Measurements from ENCODE around the gene APOD.

The APOD gene

DNA sequence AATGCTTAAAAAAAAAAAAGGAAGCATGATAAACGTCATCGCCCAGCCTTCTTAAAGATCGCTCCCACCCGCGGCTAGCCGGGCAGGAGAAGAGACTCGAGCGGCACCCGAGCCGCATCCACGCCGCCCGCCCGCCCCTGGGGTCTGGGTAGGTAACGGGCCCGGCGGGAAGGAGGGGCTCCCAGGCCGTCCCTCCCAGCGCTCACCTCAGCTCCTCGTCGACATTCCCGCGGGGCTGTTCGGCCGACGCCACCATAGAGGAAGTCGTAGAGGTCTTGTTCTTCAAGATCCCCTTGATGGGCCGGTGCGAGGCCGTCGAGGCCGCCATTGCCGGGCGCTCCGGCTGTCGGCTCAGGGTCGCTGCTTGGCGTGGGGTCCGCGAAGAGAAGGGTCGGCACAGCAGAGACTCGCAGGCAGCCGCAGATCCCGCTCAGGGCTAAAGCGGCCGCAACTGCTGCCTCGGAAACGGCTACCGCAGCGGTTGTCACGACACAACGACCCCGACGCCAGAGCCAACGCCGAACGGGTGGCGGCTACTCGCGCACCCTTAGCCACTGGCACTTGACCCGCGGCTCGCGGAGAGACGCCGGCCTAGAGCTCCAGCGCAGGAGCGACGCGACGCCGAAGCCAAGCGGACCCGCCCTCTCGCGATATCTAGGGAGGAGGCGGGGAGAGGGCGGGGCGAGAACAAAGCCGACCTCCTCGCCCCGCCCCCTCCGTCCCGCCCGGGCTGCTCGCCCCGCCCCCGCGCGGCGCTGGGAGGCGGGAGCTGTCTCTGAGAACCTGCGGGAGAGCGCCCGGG, 40.8 kb downstream of the APOD start, which contains the start of gene PPP1R2:
Gene PPP1R2, minus strand, starts transcription at position 628 of the 802 bp plus-strand sequence. Its CDS starts 300 bp downstream, at position 328.
- Mint-ChIP-seq H3K27ac (peak within 1 kb of the TSS; percentile 79), H3K4me1 (peaks cover 74% of the 10 kb centered on the region), H3K9me3 (no peaks in the 10 kb centered on the region), H3K36me3 (peaks cover 28% of the 10 kb centered on the region), H3K4me3 (peak within 1 kb of the TSS; percentile 73)
- peak; percentile 91 to 93 for DNase-seq (ENCODE audit: low spot score in 2 of 2)
- peak; percentile 90 for ATAC-seq

DNA sequence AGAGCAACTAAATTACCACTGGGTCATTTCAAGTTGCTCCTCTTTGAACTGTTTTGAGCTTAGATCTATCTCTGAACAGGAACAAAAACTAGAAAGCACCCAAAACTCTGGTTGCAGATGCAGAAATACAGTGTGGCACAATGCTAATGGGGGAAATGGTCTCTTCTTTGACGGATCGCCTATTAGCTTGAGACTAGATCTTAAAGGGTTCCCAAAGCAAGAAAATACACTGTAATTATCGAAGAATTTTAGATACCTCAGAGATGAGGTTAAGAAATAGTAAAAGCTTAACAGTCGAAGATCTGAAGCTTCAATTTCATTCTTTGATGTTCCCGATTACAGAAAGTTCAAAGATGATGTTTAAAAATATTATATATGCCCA, 41.4 kb downstream of the APOD start:
- Mint-ChIP-seq H3K36me3 (peaks cover 33% of the 10 kb centered on the region), H3K4me1 (peaks cover 75% of the 10 kb centered on the region), H3K4me3 (peak overlapping the region; percentile 73), H3K9me3 (no peaks in the 10 kb centered on the region), H3K27ac (peak overlapping the region; percentile 79)
- no peak for ATAC-seq
- no peak for DNase-seq (ENCODE audit: low spot score in 2 of 2)

DNA sequence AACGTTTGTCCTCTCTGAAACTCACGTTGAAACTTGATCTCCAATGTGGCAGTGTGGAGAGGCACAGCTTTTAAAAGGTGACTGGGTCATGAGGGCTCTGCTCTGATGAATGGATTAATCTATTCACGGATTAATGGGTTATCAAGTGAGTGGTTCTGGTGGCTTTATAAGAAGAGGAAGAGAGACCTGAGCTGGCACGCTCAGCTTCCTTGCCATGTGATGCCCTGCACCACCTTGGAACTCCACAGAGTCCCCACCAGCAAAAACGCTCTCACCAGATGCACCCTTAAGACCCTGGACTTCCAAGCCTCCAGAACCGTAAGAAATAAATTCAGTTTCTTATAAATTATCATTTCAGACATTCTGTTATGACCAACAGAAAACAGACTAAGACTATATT, 43.2 kb downstream of the APOD start:
- Mint-ChIP-seq H3K27ac (peak overlapping the region; percentile 79), H3K4me3 (peak overlapping the region; percentile 73), H3K36me3 (peaks cover 43% of the 10 kb centered on the region), H3K9me3 (no peaks in the 10 kb centered on the region), H3K4me1 (peaks cover 61% of the 10 kb centered on the region)
- DNase-seq (ENCODE audit: low spot score in 2 of 2), result no peak
- no peak for ATAC-seq

DNA sequence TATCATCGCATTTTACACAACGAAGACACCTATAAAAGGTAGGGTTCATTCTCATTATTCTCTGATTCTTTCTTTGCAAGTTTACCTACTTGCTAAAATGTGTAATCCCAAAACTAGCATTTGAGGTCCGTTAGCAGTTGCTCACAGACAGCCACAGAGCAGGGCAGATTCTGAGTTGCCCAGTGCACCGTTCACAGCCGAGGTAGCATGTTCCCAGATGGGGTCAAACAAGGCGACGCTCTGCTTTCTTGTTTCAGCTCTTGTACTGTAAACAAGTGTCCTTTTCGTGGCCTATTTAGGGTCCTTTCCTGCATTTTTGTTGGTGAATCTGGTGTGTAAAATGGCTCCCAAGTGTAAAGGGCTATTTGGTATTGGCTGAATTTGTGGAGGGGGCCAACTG, 43.7 kb downstream of the APOD start:
- peaks cover 48% of the 10 kb centered on the region for H3K36me3 Mint-ChIP-seq
- H3K27ac Mint-ChIP-seq, result peak overlapping the region; percentile 79
- H3K4me1 Mint-ChIP-seq, result peaks cover 61% of the 10 kb centered on the region
- peak overlapping the region; percentile 73 for H3K4me3 Mint-ChIP-seq
- DNase-seq (ENCODE audit: low spot score in 2 of 2) (peak in 1 of 2 donors; percentile 67), ATAC-seq (peak; percentile 60)
- no peaks in the 10 kb centered on the region for H3K9me3 Mint-ChIP-seq

DNA sequence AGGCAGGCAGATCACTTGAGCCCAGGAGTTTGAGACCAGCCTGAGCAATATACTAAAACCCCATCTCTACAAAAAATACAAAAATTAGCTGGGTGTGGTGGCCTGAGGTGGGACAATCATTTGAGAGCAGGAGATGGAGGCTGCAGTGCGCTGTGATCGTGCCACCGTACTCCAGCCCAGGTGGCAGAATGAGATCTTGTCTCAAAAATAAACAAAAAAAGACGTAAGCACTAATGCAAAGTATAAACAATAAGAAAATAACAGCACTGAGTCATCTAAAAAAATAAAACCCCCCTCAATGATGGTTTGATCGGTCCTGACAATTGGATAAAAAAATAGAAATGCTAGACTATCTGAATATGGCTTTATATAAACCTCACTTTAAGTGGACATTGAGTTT, 44.3 kb downstream of the APOD start:
- Mint-ChIP-seq H3K4me3 (peak overlapping the region; percentile 73), H3K27ac (peak overlapping the region; percentile 79), H3K36me3 (peaks cover 53% of the 10 kb centered on the region), H3K9me3 (no peaks in the 10 kb centered on the region), H3K4me1 (peaks cover 61% of the 10 kb centered on the region)
- DNase-seq (ENCODE audit: low spot score in 2 of 2) (no peak), ATAC-seq (no peak)

DNA sequence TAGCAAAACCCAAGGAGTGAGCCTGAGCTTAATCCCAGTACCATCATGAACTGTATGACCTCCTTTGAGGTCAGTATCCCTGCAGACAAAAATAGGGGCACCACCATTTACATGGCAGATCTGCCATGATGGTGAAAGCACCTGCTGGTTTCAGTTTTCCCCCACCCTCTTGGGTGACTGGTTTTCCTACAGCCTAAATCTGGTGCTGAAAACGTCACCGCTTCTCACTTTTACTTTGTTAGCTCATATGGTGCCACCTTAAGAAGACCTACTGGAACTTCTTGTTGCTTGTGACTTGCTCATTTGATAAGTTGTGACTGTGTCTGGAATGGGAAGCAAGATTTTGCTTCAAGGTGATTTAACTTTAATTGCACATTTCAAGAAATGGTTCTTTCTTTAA, 45.7 kb downstream of the APOD start:
- ATAC-seq (peak; percentile 76), DNase-seq (ENCODE audit: low spot score in 2 of 2) (peak in 1 of 2 donors; percentile 61)
- Mint-ChIP-seq H3K4me3 (peak overlapping the region; percentile 73), H3K4me1 (peaks cover 65% of the 10 kb centered on the region), H3K27ac (peak overlapping the region; percentile 73), H3K36me3 (peaks cover 67% of the 10 kb centered on the region), H3K9me3 (no peaks in the 10 kb centered on the region)

DNA sequence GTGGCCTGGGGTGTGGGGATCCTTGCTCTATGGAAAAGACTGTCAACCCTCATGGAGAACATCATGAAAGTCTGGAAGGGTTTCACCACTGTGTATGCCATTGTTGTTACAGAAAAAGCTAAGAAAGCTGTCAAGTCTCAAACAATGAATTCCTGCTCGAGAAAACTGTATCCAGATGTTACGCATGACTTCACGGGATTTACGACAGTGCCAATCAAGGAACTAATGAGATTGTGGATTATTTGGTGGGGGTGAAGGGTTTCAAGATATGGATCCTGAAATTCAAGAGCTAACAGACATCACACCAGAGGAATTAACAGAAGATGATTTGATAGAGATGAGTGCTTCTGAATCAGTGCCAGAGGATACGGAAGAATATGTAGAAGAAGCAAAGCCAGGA, 48.4 kb downstream of the APOD start:
- Mint-ChIP-seq H3K36me3 (peaks cover 74% of the 10 kb centered on the region), H3K4me1 (peaks cover 66% of the 10 kb centered on the region), H3K27ac (no peak overlapping the region), H3K4me3 (no peak overlapping the region), H3K9me3 (no peaks in the 10 kb centered on the region)
- ATAC-seq (no peak), DNase-seq (ENCODE audit: low spot score in 2 of 2) (no peak)

DNA sequence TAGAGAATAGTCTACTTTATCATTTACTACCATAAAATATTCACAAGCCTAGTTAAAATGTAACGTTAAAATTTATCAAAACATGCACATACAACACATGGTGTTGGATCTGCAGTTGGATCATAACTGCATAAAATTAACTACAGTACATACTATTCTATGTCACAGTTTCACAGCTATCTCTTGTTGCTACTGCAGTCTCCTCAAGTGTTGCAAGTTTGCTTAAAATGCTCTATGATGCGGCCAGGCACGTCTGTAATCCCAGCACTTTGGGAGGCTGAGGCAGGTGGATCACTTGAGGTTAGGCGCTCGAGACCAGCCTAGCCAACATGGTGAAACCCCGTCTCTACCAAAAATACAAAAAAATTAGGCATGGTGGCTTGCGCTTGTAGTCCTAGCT, 50.9 kb downstream of the APOD start:
- Mint-ChIP-seq H3K27ac (peak overlapping the region; percentile 2), H3K36me3 (peaks cover 83% of the 10 kb centered on the region), H3K9me3 (no peaks in the 10 kb centered on the region), H3K4me1 (peaks cover 52% of the 10 kb centered on the region), H3K4me3 (no peak overlapping the region)
- ATAC-seq (no peak), DNase-seq (ENCODE audit: low spot score in 2 of 2) (no peak)

DNA sequence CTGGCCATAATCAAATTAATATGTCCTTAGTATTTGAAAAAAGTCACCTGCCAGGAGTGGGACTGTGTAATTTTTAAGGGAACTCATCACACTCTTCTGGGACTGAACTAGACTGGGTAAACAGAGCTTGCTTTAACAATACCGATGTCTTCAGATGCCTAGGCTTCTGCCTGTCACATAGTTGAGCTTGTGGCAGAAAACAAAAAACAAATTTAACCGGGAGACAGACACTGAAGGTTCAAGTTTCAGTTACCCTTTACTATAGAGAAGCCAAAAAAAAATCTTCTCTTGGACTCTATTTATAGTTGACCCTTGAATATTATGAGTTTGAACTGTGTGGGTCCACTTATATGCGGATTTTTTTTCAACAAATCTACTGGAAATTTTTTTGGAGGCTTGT, 51.4 kb downstream of the APOD start:
- no peak overlapping the region for H3K4me3 Mint-ChIP-seq
- no peaks in the 10 kb centered on the region for H3K9me3 Mint-ChIP-seq
- H3K27ac Mint-ChIP-seq, result peak overlapping the region; percentile 2
- ATAC-seq, result no peak
- H3K4me1 Mint-ChIP-seq, result peaks cover 48% of the 10 kb centered on the region
- peaks cover 83% of the 10 kb centered on the region for H3K36me3 Mint-ChIP-seq
- DNase-seq (ENCODE audit: low spot score in 2 of 2), result no peak

DNA sequence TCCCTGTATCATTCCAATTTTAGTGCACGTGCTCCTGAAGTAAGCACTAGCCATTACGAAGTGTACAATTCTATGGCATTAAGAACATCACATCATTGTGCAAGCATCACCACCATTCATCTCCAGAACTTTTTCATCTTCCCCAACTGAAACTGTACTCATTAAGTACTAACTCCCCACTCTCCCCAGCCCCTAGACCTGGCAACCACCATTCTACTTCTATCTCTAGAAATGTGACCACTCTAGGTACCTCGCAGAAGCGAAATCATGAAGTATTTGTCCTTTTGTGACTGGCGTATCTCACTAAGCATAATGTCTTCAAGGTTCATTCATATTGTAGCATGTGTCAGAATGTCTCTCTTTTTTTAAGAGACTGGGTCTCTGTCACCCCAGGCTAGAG, 52.1 kb downstream of the APOD start:
- H3K36me3 Mint-ChIP-seq, result peaks cover 85% of the 10 kb centered on the region
- H3K4me1 Mint-ChIP-seq, result peaks cover 46% of the 10 kb centered on the region
- ATAC-seq (no peak), DNase-seq (ENCODE audit: low spot score in 2 of 2) (no peak)
- no peaks in the 10 kb centered on the region for H3K9me3 Mint-ChIP-seq
- H3K4me3 Mint-ChIP-seq, result no peak overlapping the region
- peak overlapping the region; percentile 2 for H3K27ac Mint-ChIP-seq

DNA sequence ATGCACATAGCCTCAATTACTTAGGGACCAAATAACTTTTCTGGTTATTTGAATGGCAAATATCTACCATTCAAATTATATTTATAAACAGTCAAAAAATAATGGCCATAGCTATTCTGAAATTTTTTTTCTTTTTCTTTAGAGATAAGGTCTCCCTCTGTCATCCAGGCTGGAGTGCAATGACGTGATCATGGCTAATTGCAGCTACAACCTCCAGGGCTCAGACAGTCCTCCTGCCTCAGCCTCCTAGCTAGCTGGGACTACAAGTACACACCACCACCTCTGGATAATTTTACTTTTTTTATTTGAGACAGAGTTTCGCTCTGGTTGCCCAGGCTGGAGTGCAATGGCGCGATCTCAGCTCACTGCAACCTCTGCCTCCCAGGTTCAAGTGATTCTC, 57.2 kb downstream of the APOD start:
- Mint-ChIP-seq H3K4me3 (no peak overlapping the region), H3K4me1 (peaks cover 25% of the 10 kb centered on the region), H3K9me3 (no peaks in the 10 kb centered on the region), H3K36me3 (peaks cover 95% of the 10 kb centered on the region), H3K27ac (no peak overlapping the region)
- DNase-seq (ENCODE audit: low spot score in 2 of 2) (no peak), ATAC-seq (no peak)

DNA sequence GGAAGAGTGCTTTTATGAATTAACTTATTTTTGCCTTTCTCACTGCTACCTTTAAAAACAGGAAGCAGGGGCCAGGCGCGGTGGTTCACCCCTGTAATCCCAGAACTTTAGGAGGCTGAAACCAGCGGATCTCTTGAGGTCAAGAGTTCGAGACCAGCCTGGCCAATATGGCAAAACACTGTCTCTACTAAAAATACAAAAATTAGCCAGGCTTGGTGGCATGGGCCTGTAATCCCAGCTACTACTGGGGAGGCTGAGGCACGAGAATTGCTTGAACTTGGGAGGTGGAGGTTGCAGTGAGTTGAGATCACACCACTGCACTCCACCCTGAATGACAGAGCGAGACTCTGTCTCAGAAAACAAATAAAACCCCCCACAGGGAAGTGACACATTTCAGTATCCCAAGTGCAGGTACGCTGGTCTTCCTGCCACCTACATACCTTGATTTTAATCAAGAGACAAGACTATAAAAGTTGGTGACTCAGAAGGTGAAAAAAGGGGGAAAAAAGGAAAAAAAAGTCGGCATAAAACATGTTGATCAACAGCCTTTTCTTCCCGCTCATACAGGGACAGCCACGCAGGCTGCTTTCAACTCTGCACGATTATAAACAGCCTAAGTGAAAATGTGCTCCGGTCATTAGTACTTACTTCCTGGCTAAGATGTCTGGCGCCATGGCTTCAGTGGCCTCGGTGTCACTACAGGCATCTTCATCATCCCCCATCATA, 59.4 kb downstream of the APOD start:
- Mint-ChIP-seq H3K27ac (peak overlapping the region; percentile 69), H3K4me3 (peak overlapping the region; percentile 4), H3K9me3 (no peaks in the 10 kb centered on the region), H3K36me3 (peaks cover 100% of the 10 kb centered on the region), H3K4me1 (peaks cover 17% of the 10 kb centered on the region)
- ATAC-seq (peak; percentile 74), DNase-seq (ENCODE audit: low spot score in 2 of 2) (no peak)

DNA sequence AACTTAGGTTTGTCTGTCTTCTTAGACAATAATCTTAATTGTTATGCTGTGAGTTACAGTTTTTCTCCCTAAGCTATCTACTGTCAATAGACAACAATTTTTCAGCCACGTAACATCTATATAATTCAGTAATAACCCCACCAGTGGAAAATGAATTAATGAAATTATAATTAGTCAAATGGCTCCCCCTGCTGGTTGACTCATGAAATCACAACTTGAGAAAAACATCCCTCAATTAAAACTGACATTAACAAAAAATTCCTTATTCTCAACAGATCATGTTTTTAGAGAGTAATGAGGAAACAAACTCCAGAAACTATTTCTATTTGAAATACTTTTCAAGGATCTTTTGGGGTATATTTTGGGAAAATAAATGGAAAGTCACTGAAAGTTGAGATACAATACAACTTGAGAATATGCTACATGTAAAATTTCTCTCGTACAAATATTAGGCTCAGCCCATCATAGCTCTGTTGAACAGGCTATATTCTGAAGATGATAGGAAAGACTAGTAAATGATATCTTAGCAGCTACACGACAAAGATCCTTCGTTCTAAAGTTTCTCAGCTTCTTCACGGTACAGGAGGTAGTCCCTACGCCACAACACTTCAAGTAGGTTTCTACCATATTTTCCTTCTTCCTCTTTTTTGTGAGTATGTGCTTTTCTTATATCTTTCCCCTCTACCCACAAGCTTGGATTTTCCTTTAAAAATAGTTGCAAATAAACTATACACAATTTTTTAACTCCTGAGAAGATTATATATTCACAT, 61.3 kb downstream of the APOD start:
- peaks cover 100% of the 10 kb centered on the region for H3K36me3 Mint-ChIP-seq
- DNase-seq (ENCODE audit: low spot score in 2 of 2), result no peak
- no peak for ATAC-seq
- peaks cover 16% of the 10 kb centered on the region for H3K4me1 Mint-ChIP-seq
- no peak overlapping the region for H3K4me3 Mint-ChIP-seq
- H3K27ac Mint-ChIP-seq, result peak overlapping the region; percentile 20
- no peaks in the 10 kb centered on the region for H3K9me3 Mint-ChIP-seq
